SK-N-MC (cell line): ENCODE results near the gene MAP7D3.

Experiments used
- DNase-seq: peaks from one replicate; pipeline ENCODE4 v3.0.0-alpha.2; 2011; ENCODE audit warnings: low read depth, low spot score
- H3K27ac ChIP-seq: fragments of 200-600 bp; sonication (generic); 2 replicates; pipeline ENCODE4 v1.5.1; 2016; ENCODE audit warnings: mixed run types
- H3K36me3 ChIP-seq: fragments of 200-600 bp; sonication (generic); 2 replicates; pipeline ENCODE4 v1.6.1; 2017; ENCODE audit warnings: antibody characterized with exemption, low read length, mixed read lengths; ENCODE audit not compliant: insufficient read depth
- H3K4me3 ChIP-seq: fragments of 200-600 bp; sonication (generic); 2 replicates; pipeline ENCODE4 v1.5.1; 2016
- H3K9ac ChIP-seq: fragments of 200-600 bp; sonication (generic); 2 replicates; pipeline ENCODE4 v1.8.0; 2017; ENCODE audit warnings: mixed run types, mixed read lengths; ENCODE audit not compliant: insufficient read length
- H3K9me3 ChIP-seq: fragments of 200-600 bp; sonication (generic); 2 replicates; pipeline ENCODE4 v1.6.1; 2017; ENCODE audit warnings: low read depth, mild to moderate bottlenecking, antibody characterized with exemption, low read length, moderate library complexity, mixed read lengths
- EZH2 ChIP-seq: fragments of 200-600 bp; sonication (generic); IDR thresholded peaks from one replicate; pipeline ENCODE4 v1.6.1; 2017; ENCODE audit warnings: antibody characterized with exemption
- FOXP2 ChIP-seq: optimal IDR thresholded peaks from 2 replicates; pipeline ENCODE3; 2011; ENCODE audit warnings: mild to moderate bottlenecking, moderate library complexity; ENCODE audit not compliant: insufficient read depth; ENCODE audit errors: extremely low read length, control extremely low read depth
- POLR2AphosphoS5 ChIP-seq: IDR thresholded peaks from 2 replicates; pipeline ENCODE4 v1.6.1; 2012; ENCODE audit warnings: mild to moderate bottlenecking, low read depth, low read length, borderline replicate concordance

MAP7D3 gene

DNA sequence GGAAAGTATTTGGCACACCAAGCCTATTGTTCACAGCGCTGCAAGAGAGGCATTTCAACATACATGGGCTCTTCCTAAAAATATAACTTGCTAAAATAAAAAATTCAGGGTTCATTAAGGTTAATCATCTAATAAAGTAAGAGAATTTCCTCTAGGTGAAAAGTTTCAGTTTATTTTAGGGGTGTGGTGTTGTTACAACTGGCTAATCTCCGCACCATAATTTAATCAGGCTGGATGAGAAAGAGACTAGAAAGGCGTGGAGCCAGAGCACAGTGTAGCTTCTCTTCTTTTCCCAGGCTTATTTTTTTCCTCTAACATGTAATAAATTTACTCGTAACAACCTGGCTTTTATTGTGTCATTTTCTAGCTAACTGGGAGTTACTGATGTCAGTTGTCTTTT, 56.0 kb downstream of the MAP7D3 start:
- Histone ChIP-seq H3K9ac (no peak overlapping the region), H3K27ac (no peak overlapping the region), H3K9me3 (no peaks in the 10 kb centered on the region), H3K4me3 (no peak overlapping the region), H3K36me3 (no peaks in the 10 kb centered on the region)
- no peak for DNase-seq
- TF ChIP-seq POLR2AphosphoS5 = no peak
- TF ChIP-seq EZH2 = no peak
- TF ChIP-seq FOXP2 = no peak

DNA sequence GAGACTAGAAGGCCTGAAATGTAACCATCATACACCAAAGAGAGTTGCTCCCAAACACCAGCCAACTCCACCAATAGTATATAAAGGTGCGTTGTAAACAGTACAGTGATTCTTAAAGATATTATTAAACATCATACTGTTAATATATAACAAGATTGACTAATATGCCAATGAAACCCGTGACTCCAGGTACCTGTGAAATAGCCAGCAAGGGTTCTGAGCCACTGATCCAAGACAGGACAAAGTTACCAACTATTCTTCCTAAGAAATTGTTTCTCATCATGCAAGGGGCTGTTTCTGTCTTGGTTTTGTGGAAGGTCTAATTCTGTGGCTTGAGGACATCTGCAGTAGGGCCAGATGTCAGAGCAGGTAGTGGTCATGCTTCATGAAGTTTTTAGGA, 56.7 kb downstream of the MAP7D3 start:
- no peak for DNase-seq
- H3K9me3 ChIP-seq = no peaks in the 10 kb centered on the region
- H3K36me3 ChIP-seq = no peaks in the 10 kb centered on the region
- H3K27ac ChIP-seq = no peak overlapping the region
- H3K4me3 ChIP-seq = no peak overlapping the region
- TF ChIP-seq EZH2 = no peak
- TF ChIP-seq FOXP2 = no peak
- no peak for TF ChIP-seq POLR2AphosphoS5
- no peak overlapping the region for H3K9ac ChIP-seq

DNA sequence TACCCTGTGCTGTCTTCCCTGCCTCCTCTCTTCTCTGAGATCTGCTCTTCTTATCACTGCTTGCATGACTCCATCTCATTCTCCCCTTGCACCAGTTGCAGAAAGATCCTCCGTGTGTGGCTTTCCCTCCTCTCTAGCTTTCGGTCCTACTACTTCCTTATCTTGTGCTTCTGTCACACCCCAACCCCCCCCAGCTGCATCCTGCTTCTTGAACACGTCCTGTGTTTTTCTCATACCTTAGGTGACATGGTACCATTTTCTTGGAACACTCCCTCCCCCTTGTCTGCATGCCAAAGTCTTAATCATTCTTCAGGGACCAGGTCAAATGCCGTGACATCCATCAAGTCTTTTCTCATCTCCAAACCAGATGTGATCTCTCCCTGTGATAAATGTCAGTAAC, 57.4 kb downstream of the MAP7D3 start:
- H3K4me3 ChIP-seq = no peak overlapping the region
- TF ChIP-seq FOXP2 (no peak), POLR2AphosphoS5 (no peak), EZH2 (no peak)

DNA sequence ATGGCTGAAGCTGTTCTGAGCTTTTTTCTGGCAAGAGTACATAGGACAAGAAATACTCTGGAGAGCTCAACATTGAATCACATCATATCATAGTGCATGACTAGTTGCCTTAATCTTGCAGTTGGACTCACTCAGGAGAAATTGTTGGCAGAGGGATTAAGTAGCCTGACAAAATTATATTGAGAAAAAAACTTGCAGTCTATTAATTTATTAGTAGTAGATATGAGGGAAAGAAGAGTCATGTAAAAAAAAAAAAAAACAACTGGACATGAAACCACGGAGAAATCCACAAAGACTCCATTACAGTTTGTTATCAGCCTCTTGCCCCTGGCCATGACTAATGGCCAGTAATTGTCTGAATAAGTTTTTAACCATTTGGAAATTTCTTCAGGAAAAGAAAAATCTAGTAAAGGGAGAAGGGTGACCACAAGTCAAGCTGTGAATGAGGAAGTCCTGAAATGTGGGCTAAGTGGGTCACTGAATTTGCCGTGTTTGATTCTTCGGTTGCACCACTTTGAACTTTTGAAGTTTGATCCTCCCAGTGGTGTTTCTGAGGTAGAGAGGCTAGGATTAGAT, 58.3 kb downstream of the MAP7D3 start:
- Histone ChIP-seq H3K9me3 (no peaks in the 10 kb centered on the region), H3K4me3 (no peak overlapping the region), H3K9ac (no peak overlapping the region), H3K36me3 (no peaks in the 10 kb centered on the region), H3K27ac (no peak overlapping the region)
- no peak for TF ChIP-seq FOXP2
- no peak for TF ChIP-seq EZH2
- no peak for TF ChIP-seq POLR2AphosphoS5
- no peak for DNase-seq

More for the DNA sequence above, 57.4 kb downstream of the MAP7D3 start:
- no peak overlapping the region for H3K27ac ChIP-seq
- no peak overlapping the region for H3K9ac ChIP-seq
- no peaks in the 10 kb centered on the region for H3K36me3 ChIP-seq
- no peak for DNase-seq
- H3K9me3 ChIP-seq = no peaks in the 10 kb centered on the region

DNA sequence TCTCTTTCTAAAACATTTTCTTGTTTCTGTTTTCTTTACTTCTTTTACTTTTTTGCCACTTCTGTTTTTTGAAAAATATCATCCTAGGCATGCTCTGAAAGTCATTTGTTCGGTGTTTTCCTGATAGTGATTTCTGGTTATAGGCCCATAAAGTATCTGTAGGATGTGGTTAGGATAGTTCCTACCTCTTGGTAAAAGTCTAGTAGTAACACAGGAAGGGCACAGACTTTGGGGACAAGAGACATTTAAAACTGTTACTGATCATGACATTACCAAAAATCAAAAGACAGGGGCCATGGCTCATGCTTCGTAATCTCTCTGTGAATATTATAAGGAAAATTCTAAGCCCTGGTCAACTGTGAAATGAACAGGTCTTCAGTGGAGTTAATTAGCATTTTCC, 59.1 kb downstream of the MAP7D3 start:
- Histone ChIP-seq H3K9ac (no peak overlapping the region), H3K9me3 (no peaks in the 10 kb centered on the region), H3K4me3 (no peak overlapping the region), H3K27ac (no peak overlapping the region), H3K36me3 (no peaks in the 10 kb centered on the region)
- no peak for DNase-seq
- TF ChIP-seq EZH2 (no peak), POLR2AphosphoS5 (no peak), FOXP2 (no peak)

DNA sequence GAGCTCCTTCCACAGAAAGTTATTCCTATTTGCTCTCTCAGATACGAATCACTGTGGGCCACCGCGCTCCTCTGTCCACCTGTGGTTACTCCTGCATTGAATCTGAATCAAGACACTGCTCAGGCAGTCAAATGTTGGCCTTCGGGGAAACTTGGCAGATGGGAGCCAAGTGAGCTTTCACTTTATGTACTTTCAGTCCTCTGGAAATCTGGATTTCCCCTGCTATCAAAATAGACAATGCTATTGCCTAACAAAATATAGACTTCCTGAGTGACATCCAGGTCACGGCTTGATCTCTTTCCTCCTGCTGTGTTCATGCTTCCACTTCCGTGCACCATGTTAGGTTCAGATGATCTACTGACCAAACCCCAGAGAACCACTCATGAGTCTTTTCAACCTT, 60.0 kb downstream of the MAP7D3 start:
- H3K36me3 ChIP-seq = no peaks in the 10 kb centered on the region
- H3K9ac ChIP-seq = no peak overlapping the region
- DNase-seq = no peak
- H3K9me3 ChIP-seq = no peaks in the 10 kb centered on the region
- H3K27ac ChIP-seq = no peak overlapping the region
- H3K4me3 ChIP-seq = no peak overlapping the region
- TF ChIP-seq EZH2 (no peak), POLR2AphosphoS5 (no peak), FOXP2 (no peak)

DNA sequence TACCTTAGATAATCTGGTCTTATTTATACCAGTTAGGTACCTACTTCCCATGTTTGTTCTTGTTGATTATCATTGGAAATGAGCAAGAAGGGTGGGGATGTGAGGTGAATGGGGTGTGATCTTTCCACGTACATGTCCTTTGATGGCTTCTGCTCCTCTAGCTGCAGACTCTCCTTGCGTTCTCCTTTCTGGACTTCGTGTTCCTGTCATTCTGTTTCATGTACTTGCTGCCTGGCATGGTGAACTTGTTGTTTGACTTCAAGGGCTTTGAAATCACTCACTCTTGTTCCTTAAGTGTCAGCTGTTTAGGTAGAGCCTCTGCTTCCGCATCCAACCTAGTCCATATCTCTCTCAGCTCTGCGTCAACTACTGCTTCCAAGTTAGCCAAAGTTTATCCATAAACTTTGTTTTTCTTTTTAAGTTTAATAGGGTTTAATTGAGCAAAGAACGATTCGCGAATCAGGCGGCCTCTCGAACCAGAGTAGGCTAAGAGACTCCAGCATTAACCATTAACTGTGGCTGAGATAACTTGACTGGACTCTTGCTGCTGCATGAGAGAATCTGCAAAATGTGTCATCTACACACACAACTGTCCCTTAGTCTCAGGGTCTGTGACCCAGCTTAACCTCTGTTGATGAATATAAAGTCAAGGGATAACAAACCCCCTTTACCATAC, 61.0 kb downstream of the MAP7D3 start:
- DNase-seq = no peak
- Histone ChIP-seq H3K4me3 (no peak overlapping the region), H3K36me3 (no peaks in the 10 kb centered on the region), H3K9ac (no peak overlapping the region), H3K27ac (no peak overlapping the region), H3K9me3 (no peaks in the 10 kb centered on the region)
- TF ChIP-seq POLR2AphosphoS5 = no peak
- no peak for TF ChIP-seq EZH2
- no peak for TF ChIP-seq FOXP2

DNA sequence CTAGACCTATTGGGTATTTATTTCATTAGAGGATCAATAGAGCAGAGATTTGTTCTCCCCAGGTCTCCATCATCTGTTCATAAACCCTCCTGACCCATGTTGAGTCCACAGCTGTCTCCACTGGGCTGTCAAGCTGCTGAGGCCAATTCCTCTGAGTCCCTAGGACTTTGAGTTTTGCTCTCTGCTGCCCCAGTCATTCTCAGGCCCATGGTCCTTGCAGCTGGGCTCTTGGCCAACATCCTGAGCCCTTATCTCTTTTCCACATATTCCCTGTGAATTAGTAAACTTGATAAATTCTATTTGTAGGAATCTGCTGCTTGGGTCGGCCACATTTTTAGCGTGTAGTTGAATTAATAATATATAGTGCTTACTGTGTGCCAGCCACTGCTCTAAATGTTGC, 62.0 kb downstream of the MAP7D3 start:
- H3K9ac ChIP-seq = no peak overlapping the region
- no peak for TF ChIP-seq EZH2
- no peak for TF ChIP-seq FOXP2

DNA sequence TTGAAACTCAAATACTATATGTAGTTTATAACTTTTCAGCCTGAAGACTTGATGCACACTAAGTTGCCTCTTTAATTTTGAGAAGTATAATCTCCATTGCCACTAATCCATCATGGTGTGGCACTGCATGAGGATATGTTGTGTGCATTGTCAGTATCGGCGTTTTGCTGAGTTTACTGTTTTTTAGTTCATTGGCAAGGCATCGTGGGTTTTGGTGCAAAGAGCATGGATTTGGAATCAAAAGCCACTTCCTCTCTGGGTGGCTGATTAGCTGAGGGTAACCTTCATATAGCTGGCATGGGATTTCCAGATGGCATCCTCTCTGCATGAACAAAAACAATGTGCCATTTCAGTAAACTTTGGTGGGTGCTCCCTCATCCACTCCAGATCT, 65.2 kb downstream of the MAP7D3 start:
- Histone ChIP-seq H3K36me3 (no peaks in the 10 kb centered on the region), H3K9ac (no peak overlapping the region), H3K27ac (no peak overlapping the region), H3K4me3 (no peak overlapping the region), H3K9me3 (no peaks in the 10 kb centered on the region)
- DNase-seq = no peak
- no peak for TF ChIP-seq FOXP2
- TF ChIP-seq POLR2AphosphoS5 = no peak
- TF ChIP-seq EZH2 = no peak

More for the DNA sequence above, 62.0 kb downstream of the MAP7D3 start:
- no peak for DNase-seq
- Histone ChIP-seq H3K4me3 (no peak overlapping the region), H3K27ac (no peak overlapping the region), H3K9me3 (no peaks in the 10 kb centered on the region), H3K36me3 (no peaks in the 10 kb centered on the region)
